Upper lobe of right lung (tissue), 1 donor: ENCODE measurements around the gene C16orf74. TPM values are rescaled to one million over a fixed set of nuclear protein-coding genes. Genes with fewer than 3 reads are reported as not detected.

Experiments used
- ATAC-seq: fragments of 200-7000 bp; cut with Tn5 transposase; one replicate; pipeline ENCODE4 v1.9.1; 2020; ENCODE audit warnings: mild to moderate bottlenecking, moderate library complexity
- DNase-seq: peaks from one replicate; pipeline ENCODE4 v3.0.0-alpha.2; 2020
- H3K27ac ChIP-seq: fragments of 200-600 bp; one replicate; pipeline ENCODE4 v1.8.0; 2022
- H3K27me3 ChIP-seq: fragments of 200-600 bp; one replicate; pipeline ENCODE4 v1.8.0; 2022; ENCODE audit warnings: mild to moderate bottlenecking
- H3K36me3 ChIP-seq: fragments of 200-600 bp; one replicate; pipeline ENCODE4 v1.8.0; 2022
- H3K4me1 ChIP-seq: fragments of 200-600 bp; one replicate; pipeline ENCODE4 v1.8.0; 2022
- H3K4me3 ChIP-seq: fragments of 200-600 bp; one replicate; pipeline ENCODE4 v1.8.0; 2022; ENCODE audit warnings: mild to moderate bottlenecking
- H3K9me3 ChIP-seq: fragments of 200-600 bp; one replicate; pipeline ENCODE4 v1.8.0; 2022
- intact Hi-C: fragments of 100-400 bp; cut with DNase I; formaldehyde crosslinking; loops from one replicate; pipeline ENCODE4 v1.11.0; 2022
- total RNA-seq: library from RNA; stranded (reverse); fragmentation: NEBNext Ultra II Directional; extraction: Animal tissue kit (Norgen Biotek cat#: 25700); gene quantifications from one replicate; pipeline ENCODE4 v1.2.1, GENCODE V29; 2021
- TF ChIP-seq, protein P1 (sequence below): fragments of 200-600 bp; IDR thresholded peaks from one replicate; pipeline ENCODE4 v1.8.0; 2022; ENCODE audit warnings: antibody characterized with exemption
- donor health status: DM: no; HTN: yes; CAD: no; lungs with severe emphysema.

Gene C16orf74
- total RNA-seq, 1 donor from 2014 or later, result 2.7 TPM

DNA sequence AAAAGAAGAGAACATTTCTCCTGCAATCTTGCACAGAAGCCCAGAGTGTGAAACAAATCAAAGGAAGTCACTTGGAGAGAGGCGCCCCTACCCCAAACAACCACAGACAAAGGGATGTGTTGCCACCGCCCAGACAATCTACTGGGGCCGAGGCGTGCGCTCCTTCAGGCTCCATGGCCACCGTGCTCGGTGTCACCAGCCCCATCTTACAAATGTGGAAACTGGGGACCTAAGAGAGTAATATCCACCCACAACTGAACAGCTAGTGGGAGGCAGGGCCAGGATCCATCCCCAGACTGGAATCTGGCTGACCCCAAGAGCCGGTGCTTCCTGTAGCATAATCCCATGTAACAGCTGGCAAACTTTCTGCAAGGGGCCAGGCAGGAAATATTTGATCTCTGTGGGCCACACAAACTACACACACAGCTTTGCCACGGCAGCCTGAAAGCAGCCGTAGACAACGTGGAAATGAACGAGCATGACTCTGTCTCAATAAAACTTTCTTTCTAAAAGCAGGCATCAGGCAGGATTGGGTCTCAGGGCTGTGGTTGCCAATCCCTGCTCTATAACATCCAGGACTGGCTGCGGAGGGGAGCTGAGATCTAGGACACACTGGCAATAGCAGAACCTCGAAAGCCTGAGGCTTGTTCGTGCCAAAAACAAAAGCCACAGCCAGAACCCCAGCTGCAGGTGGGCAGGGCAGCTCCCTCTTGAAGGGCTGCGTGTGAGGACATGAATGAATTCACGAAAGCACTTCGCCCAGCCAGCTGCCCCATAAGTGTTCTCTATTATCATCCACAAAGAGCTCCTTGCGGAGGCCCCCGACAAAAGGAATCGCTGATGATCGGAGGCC, 35.5 kb downstream of the C16orf74 start:
- intact Hi-C loops, result no loop called here
- H3K36me3 ChIP-seq, result no peaks in the 10 kb centered on the region
- TF ChIP-seq, protein P1, sequence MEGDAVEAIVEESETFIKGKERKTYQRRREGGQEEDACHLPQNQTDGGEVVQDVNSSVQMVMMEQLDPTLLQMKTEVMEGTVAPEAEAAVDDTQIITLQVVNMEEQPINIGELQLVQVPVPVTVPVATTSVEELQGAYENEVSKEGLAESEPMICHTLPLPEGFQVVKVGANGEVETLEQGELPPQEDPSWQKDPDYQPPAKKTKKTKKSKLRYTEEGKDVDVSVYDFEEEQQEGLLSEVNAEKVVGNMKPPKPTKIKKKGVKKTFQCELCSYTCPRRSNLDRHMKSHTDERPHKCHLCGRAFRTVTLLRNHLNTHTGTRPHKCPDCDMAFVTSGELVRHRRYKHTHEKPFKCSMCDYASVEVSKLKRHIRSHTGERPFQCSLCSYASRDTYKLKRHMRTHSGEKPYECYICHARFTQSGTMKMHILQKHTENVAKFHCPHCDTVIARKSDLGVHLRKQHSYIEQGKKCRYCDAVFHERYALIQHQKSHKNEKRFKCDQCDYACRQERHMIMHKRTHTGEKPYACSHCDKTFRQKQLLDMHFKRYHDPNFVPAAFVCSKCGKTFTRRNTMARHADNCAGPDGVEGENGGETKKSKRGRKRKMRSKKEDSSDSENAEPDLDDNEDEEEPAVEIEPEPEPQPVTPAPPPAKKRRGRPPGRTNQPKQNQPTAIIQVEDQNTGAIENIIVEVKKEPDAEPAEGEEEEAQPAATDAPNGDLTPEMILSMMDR, result no peak
- H3K9me3 ChIP-seq, result no peaks in the 10 kb centered on the region
- ATAC-seq (no peak), DNase-seq (no peak)
- H3K4me1 ChIP-seq, result peaks cover 3% of the 10 kb centered on the region
- no peak overlapping the region for H3K27ac ChIP-seq
- H3K4me3 ChIP-seq, result no peak overlapping the region
- no peaks in the 10 kb centered on the region for H3K27me3 ChIP-seq

DNA sequence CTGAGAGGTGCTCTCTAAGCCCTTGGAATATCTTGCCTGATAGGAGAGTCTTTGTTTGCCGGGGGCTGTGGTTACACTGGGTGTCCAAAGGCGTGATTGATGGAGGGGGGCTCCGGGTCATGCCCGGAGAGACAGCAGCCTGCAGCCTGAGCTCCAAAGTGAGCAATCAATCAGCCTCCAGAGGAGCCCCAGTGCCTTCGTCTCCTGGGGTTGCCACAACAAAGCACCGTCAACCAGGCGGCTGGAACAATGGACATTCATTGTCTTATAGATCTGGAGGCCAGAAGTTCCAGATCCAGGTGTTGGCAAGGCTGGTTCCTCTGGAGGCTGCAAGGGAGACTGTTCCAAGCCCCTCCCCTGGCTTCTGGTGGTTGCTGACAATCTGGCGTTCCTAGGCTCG, 38.1 kb downstream of the C16orf74 start:
- intact Hi-C loops, result no loop called here
- Histone ChIP-seq H3K4me1 (peaks cover 3% of the 10 kb centered on the region), H3K4me3 (no peak overlapping the region), H3K27ac (no peak overlapping the region), H3K9me3 (no peaks in the 10 kb centered on the region), H3K36me3 (no peaks in the 10 kb centered on the region), H3K27me3 (no peaks in the 10 kb centered on the region)
- TF ChIP-seq, protein P1, result no peak
- ATAC-seq, result no peak
- DNase-seq, result no peak

DNA sequence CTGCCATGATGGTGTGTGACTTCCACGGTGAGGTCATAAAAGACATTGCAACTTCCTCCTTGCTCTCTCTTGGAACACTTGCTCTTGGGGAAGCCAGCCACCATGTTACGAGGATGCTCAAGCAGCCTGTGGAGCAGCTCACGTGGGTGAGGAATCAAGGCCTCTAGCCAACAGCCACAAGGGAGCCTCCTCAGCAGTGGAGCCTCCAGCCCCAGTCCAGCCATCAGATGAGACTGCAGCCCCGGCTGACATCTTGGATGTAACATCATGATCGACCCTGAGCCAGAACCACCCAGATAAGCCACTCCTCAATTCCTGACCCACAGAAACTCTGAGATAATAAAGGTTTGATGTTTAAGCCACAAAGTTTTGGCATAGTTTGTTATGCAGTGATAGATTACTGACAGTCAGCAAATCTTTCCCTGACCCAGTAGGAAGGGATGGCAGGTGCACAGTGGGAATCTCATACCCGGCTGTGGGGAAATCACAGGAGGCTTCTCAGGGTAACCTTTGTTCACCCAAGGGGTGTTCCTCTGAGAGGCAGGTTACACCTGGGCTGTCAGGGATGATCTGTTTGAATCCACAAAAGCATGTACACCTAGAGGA, 38.8 kb downstream of the C16orf74 start:
- no peaks in the 10 kb centered on the region for H3K9me3 ChIP-seq
- no peaks in the 10 kb centered on the region for H3K27me3 ChIP-seq
- intact Hi-C loops, result no loop called here
- TF ChIP-seq, protein P1, result no peak
- no peak overlapping the region for H3K4me3 ChIP-seq
- H3K4me1 ChIP-seq, result peaks cover 3% of the 10 kb centered on the region
- DNase-seq (no peak), ATAC-seq (no peak)
- H3K27ac ChIP-seq, result no peak overlapping the region
- H3K36me3 ChIP-seq, result no peaks in the 10 kb centered on the region

DNA sequence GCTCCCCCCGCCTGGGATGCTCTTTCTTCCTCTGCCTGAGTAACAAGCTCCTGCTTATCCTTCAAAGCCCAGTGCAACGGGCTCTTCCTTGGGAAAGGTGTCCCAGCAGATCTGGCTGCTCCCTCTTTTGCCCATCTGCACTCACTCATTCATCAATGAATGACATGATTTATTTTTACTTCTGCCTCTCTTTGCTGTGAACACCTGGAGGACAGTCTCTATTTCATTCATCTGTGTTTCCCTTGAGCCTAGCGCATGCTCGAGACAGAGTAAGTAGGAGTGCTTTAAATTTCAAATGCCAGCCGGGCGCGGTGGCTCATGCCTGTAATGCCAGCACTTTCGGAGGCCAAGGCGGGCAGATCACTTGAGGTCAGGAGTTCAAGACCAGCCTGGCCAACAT, 40.2 kb downstream of the C16orf74 start:
- DNase-seq, result no peak
- Histone ChIP-seq H3K36me3 (no peaks in the 10 kb centered on the region), H3K27ac (no peak overlapping the region), H3K27me3 (no peaks in the 10 kb centered on the region), H3K9me3 (no peaks in the 10 kb centered on the region), H3K4me3 (no peak overlapping the region), H3K4me1 (no peaks in the 10 kb centered on the region)
- TF ChIP-seq, protein P1, result no peak
- intact Hi-C loops, result no loop called here
- ATAC-seq, result no peak

DNA sequence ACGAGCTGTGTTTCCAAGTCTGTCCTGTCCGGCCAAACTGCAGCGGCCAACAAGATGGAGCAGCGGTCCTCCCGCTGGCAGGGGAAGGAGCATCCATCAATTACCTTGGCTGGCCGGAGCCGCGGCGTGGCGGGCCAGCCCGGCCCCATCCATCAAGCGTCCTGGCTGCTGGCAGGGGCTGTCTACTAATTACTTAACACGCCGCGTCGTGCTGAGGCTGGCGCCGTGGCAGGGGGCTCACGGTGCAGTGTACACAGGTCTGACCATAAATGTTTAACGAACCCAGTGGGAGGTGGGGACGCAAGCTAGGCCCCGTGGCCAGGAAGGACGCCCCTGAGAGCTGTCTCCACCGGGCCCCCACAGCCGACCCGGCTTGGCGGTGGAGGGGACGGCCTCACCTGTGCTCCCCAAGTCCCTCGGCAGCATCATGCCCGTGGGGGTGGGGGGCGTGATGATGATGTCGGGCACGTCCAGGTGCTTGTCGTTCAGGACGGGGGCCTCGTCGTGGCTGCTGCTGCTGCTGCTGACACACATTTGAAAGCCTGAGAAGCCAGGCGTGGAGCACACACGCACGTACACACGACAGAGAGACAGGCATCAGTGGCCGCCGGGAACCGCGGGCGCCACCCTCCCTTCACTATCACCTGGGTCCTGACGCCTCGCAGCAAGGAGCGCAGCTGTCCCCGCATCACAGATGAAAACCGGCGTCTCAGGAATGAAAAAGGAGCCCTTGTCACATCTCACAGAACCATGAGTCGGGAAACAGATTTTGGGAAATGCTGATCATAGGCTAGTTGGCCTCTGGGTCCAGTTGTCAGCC, 40.9 kb downstream of the C16orf74 start:
- Histone ChIP-seq H3K27ac (no peak overlapping the region), H3K9me3 (no peaks in the 10 kb centered on the region), H3K4me3 (no peak overlapping the region), H3K36me3 (no peaks in the 10 kb centered on the region), H3K27me3 (no peaks in the 10 kb centered on the region), H3K4me1 (no peaks in the 10 kb centered on the region)
- TF ChIP-seq, protein P1, result no peak
- intact Hi-C loops, result no loop called here
- ATAC-seq (no peak), DNase-seq (no peak)
